ENCODE measurements around the gene CATSPERE.

DNA sequence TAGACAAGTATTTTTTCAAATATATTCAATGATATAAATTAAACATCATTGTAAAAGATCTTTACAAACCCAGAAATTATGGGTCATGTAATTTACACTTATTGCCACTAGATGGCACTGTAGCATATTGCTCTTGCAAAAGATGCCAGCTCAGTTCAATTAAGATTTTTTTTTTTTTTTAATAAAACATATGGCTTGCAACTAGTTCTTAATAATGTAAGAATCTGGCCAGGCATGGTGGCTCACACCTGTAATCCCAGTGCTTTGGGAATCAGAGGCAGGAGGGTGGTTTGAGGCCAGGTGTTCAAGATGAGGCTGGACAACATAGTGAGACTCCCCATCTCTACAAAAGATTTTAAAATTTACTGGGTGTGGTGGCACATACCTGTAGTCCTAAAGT lies 142.4 kb downstream of the CATSPERE start:
- TF ChIP-seq POLR2A (IDR thresholded peaks at IDR 0.05; ENCODE audit: low read length) (no peak), GATA1 (IDR thresholded peaks at IDR 0.05; ENCODE audit: low read depth, low read length) (no peak)

Measured in erythroblast (primary cell).